IMR-90 (cell line): ENCODE results near the gene KCNMA1. TPM values are rescaled to one million over a fixed set of nuclear protein-coding genes. Genes with fewer than 3 reads are reported as not detected.
A peak's percentile ranks its signal among the peaks of the same experiment; 100 is the strongest.

Experiments
- ATAC-seq: fragments of 200-7000 bp; cut with Tn5 transposase; 2 replicates; pipeline ENCODE4 v1.9.1; 2020; ENCODE audit warnings: low read depth, mild to moderate bottlenecking, moderate library complexity
- BruUV-seq: library from RNA; stranded (reverse); fragments of 400-500 nt; replicated peaks from 2 replicates; lab custom pipeline; 2021; lab: Mats Ljungman, UMichigan
- CTCF ChIA-PET: fragments of 300-600 bp; formaldehyde crosslinking; extraction: SDS; loops from one replicate; lab custom pipeline; 2021; ENCODE audit warnings: antibody characterized with exemption; lab: Yijun Ruan, JAX
- POLR2A ChIA-PET: fragments of 300-600 bp; sonication (Branson Sonifier 250); formaldehyde crosslinking; loops from one replicate; lab custom pipeline; 2022; ENCODE audit warnings: antibody characterized with exemption; ENCODE audit not compliant: unreplicated experiment; lab: Charles Lee
- DNase-seq: peaks from one replicate; pipeline ENCODE4 v3.0.0; 2013
- H2AFZ ChIP-seq: replicated peaks from 2 replicates; pipeline ENCODE3; 2013; ENCODE audit warnings: low read length, mild to moderate bottlenecking; ENCODE audit not compliant: poor library complexity
- H2AK5ac ChIP-seq: 2 replicates; pipeline ENCODE4 v1.6.1; 2013; ENCODE audit warnings: low read depth, low read length, inconsistent platforms
- H2AK9ac ChIP-seq: replicated peaks from 2 replicates; pipeline ENCODE3; 2013; ENCODE audit warnings: mild to moderate bottlenecking, low read depth, low read length, moderate library complexity; ENCODE audit not compliant: poor library complexity
- H2BK120ac ChIP-seq: 2 replicates; pipeline ENCODE4 v1.6.1; 2013; ENCODE audit warnings: low read depth, low read length, inconsistent platforms
- H2BK15ac ChIP-seq: 3 replicates; pipeline ENCODE4 v1.6.1; 2013; ENCODE audit warnings: low read depth, low read length, inconsistent platforms
- H2BK20ac ChIP-seq: 2 replicates; pipeline ENCODE4 v1.6.1; 2013; ENCODE audit warnings: low read depth, mild to moderate bottlenecking, inconsistent platforms, low read length, moderate library complexity
- H2BK5ac ChIP-seq: 2 replicates; pipeline ENCODE4 v1.6.1; 2013; ENCODE audit warnings: mild to moderate bottlenecking, low read depth, low read length, inconsistent platforms; ENCODE audit not compliant: poor library complexity, severe bottlenecking
- H3K14ac ChIP-seq: replicated peaks from 2 replicates; pipeline ENCODE4 v1.6.1; 2013; ENCODE audit warnings: low read depth, low read length, inconsistent platforms
- H3K18ac ChIP-seq: 2 replicates; pipeline ENCODE4 v1.6.1; 2013; ENCODE audit warnings: low read depth, low read length, control low read depth
- H3K23ac ChIP-seq: 2 replicates; pipeline ENCODE4 v1.6.1; 2013; ENCODE audit warnings: low read depth, low read length, inconsistent platforms
- H3K27ac ChIP-seq: 2 replicates; pipeline ENCODE4 v1.5.1; 2013; ENCODE audit warnings: mild to moderate bottlenecking, control low read depth, low read length; ENCODE audit not compliant: insufficient read depth
- H3K27me3 ChIP-seq: 2 replicates; pipeline ENCODE4 v1.6.1; 2013; ENCODE audit warnings: low read length; ENCODE audit not compliant: control insufficient read depth, insufficient read depth
- H3K36me3 ChIP-seq: 2 replicates; pipeline ENCODE4 v1.6.1; 2013; ENCODE audit warnings: low read length, mixed read lengths; ENCODE audit not compliant: control insufficient read depth, insufficient read depth
- H3K4ac ChIP-seq: 2 replicates; pipeline ENCODE4 v1.6.1; 2013; ENCODE audit warnings: low read depth, low read length, inconsistent platforms
- H3K4me1 ChIP-seq: 2 replicates; pipeline ENCODE4 v1.6.1; 2013; ENCODE audit warnings: low read length, mixed read lengths; ENCODE audit not compliant: control insufficient read depth, insufficient read depth
- H3K4me2 ChIP-seq: 2 replicates; pipeline ENCODE4 v1.6.1; 2013; ENCODE audit warnings: low read depth, mild to moderate bottlenecking, control low read depth, low read length, moderate library complexity
- H3K4me3 ChIP-seq: 2 replicates; pipeline ENCODE4 v1.5.1; 2013; ENCODE audit warnings: low read depth, mild to moderate bottlenecking, control low read depth, low read length, moderate library complexity; ENCODE audit not compliant: insufficient read depth
- H3K56ac ChIP-seq: 2 replicates; pipeline ENCODE4 v1.6.1; 2013; ENCODE audit warnings: low read length, inconsistent platforms; ENCODE audit not compliant: insufficient read depth; ENCODE audit errors: extremely low read depth
- H3K79me1 ChIP-seq, 2 experiments: 2 replicates each; pipeline ENCODE4 v1.6.1; 2013; ENCODE audit warnings: low read length in 2 of 2, inconsistent platforms in 1 of 2, low read depth in 1 of 2
- H3K9ac ChIP-seq: 2 replicates; pipeline ENCODE4 v1.6.1; 2013; ENCODE audit warnings: low read depth, low read length, control low read depth
- H3K9me1 ChIP-seq: 2 replicates; pipeline ENCODE4 v1.6.1; 2013; ENCODE audit warnings: low read length, inconsistent platforms; ENCODE audit not compliant: insufficient read depth
- H3K9me3 ChIP-seq: 2 replicates; pipeline ENCODE4 v1.6.1; 2013; ENCODE audit warnings: low read length; ENCODE audit not compliant: control insufficient read depth, insufficient read depth
- H4K20me1 ChIP-seq: 2 replicates; pipeline ENCODE4 v1.6.1; 2013; ENCODE audit warnings: low read length, inconsistent platforms; ENCODE audit not compliant: insufficient read depth
- H4K5ac ChIP-seq: 2 replicates; pipeline ENCODE4 v1.6.1; 2013; ENCODE audit warnings: mild to moderate bottlenecking, low read depth, low read length, control low read depth
- H4K8ac ChIP-seq, 2 experiments: 2 replicates each; pipeline ENCODE4 v1.6.1; 2013; ENCODE audit warnings: low read depth in 2 of 2, low read length in 2 of 2, control low read depth in 1 of 2, inconsistent platforms in 1 of 2
- H4K91ac ChIP-seq: 2 replicates; pipeline ENCODE4 v1.6.1; 2013; ENCODE audit warnings: low read depth, low read length, inconsistent platforms; ENCODE audit not compliant: insufficient read depth
- BHLHE40 ChIP-seq: fragments of 150-350 bp; IDR thresholded peaks from 2 replicates; pipeline ENCODE4 v1.6.1; 2016; ENCODE audit warnings: mild to moderate bottlenecking, low read depth, low read length
- CEBPB ChIP-seq: IDR thresholded peaks from 2 replicates; pipeline ENCODE4 v1.6.1; 2012; ENCODE audit warnings: low read depth, low read length, improper control_type of control experiment
- CHD1 ChIP-seq: IDR thresholded peaks from 2 replicates; pipeline ENCODE4 v1.6.1; 2012; ENCODE audit warnings: low read depth, low read length, improper control_type of control experiment
- FOS ChIP-seq: fragments of 150-350 bp; IDR thresholded peaks from 2 replicates; pipeline ENCODE4 v1.6.1; 2016; ENCODE audit warnings: low read depth, low read length
- MAFK ChIP-seq: IDR thresholded peaks from 2 replicates; pipeline ENCODE4 v1.6.1; 2012; ENCODE audit warnings: low read depth, low read length, improper control_type of control experiment
- MAZ ChIP-seq: IDR thresholded peaks from 2 replicates; pipeline ENCODE4 v1.6.1; 2012; ENCODE audit warnings: low read depth, mild to moderate bottlenecking, low read length, improper control_type of control experiment, moderate library complexity, borderline replicate concordance
- MXI1 ChIP-seq: IDR thresholded peaks from 2 replicates; pipeline ENCODE4 v1.6.1; 2012; ENCODE audit warnings: low read depth, mild to moderate bottlenecking, low read length, moderate library complexity, borderline replicate concordance
- NFE2L2 ChIP-seq: fragments of 150-350 bp; IDR thresholded peaks from 2 replicates; pipeline ENCODE4 v1.6.1; 2016; ENCODE audit warnings: low read depth, mild to moderate bottlenecking, low read length
- POLR2A ChIP-seq: IDR thresholded peaks from 2 replicates; pipeline ENCODE4 v1.6.1; 2012; ENCODE audit warnings: mild to moderate bottlenecking, low read depth, low read length
- RAD21 ChIP-seq: IDR thresholded peaks from 2 replicates; pipeline ENCODE4 v1.6.1; 2012; ENCODE audit warnings: low read length, improper control_type of control experiment
- RCOR1 ChIP-seq: IDR thresholded peaks from 2 replicates; pipeline ENCODE4 v1.6.1; 2012; ENCODE audit warnings: mild to moderate bottlenecking, low read length, improper control_type of control experiment; ENCODE audit not compliant: insufficient replicate concordance
- RFX5 ChIP-seq: IDR thresholded peaks from 2 replicates; pipeline ENCODE4 v1.8.0; 2012; ENCODE audit warnings: low read depth, mild to moderate bottlenecking, low read length, moderate library complexity
- SMC3 ChIP-seq: fragments of 150-350 bp; IDR thresholded peaks from 2 replicates; pipeline ENCODE4 v1.6.1; 2016; ENCODE audit warnings: low read depth, mild to moderate bottlenecking, antibody characterized with exemption, low read length, moderate library complexity
- WGBS, 2 experiments: methylation state at CpG; one replicate each; pipeline versions ENCODE4 v1.1.5 to v1.1.7; 2013; ENCODE audit warnings: missing lambda C conversion rate in 2 of 2; ENCODE audit not compliant: insufficient read length in 1 of 2; ENCODE audit errors: extremely low coverage in 2 of 2; 5-methylcytosine and 5-hydroxymethylcytosine counted together
- dilution Hi-C: fragments of 300-500 bp; cut with HindIII; formaldehyde crosslinking; loops from one replicate; pipeline ENCODE4 v1.14.3; 2018; ENCODE audit warnings: low sequenced_read_pairs; ENCODE audit not compliant: unreplicated experiment
- in situ Hi-C: fragments of 300-500 bp; cut with MboI; formaldehyde crosslinking; loops from 3 replicates; pipeline ENCODE4 v1.14.3; 2019; ENCODE audit warnings: low sequenced_read_pairs, inconsistent platforms, mixed read lengths
- intact Hi-C: fragments of 100-400 bp; cut with micrococcal nuclease; formaldehyde crosslinking; loops from 2 replicates; pipeline ENCODE4 v1.10.0; 2022
- polyA plus RNA-seq, 3 experiments: library from polyadenylated mRNA; depleted of rRNA; stranded (reverse); fragments of >200 nt; gene quantifications; 2 replicates each; pipeline ENCODE4 v1.2.3, GENCODE V29; 2012; ENCODE audit warnings: low replicate concordance in 1 of 3
- total RNA-seq: library from RNA; depleted of rRNA; stranded (reverse); fragments of >200 nt; gene quantifications from 2 replicates; pipeline ENCODE4 v1.2.3, GENCODE V29; 2012
- TF ChIP-seq, protein P1 (sequence below): conservative IDR thresholded peaks from 2 replicates; pipeline ENCODE4 v1.5.1; 2012; ENCODE audit warnings: mild to moderate bottlenecking, low read depth, low read length, improper control_type of control experiment
- TF ChIP-seq, protein P2 (sequence below): fragments of 150-350 bp; IDR thresholded peaks from 2 replicates; pipeline ENCODE4 v1.6.1; 2016; ENCODE audit warnings: low read depth, mild to moderate bottlenecking, low read length, moderate library complexity, borderline replicate concordance
- TF ChIP-seq, protein P3 (sequence below): fragments of 150-350 bp; IDR thresholded peaks from 2 replicates; pipeline ENCODE4 v1.6.1; 2017; ENCODE audit warnings: mild to moderate bottlenecking, antibody characterized with exemption, low read length, low read depth

KCNMA1 gene
- total and polyA plus RNA-seq, 2 of the 4 experiments (the other 2 are of a cell fraction), result 25.6 to 29.6 TPM

DNA sequence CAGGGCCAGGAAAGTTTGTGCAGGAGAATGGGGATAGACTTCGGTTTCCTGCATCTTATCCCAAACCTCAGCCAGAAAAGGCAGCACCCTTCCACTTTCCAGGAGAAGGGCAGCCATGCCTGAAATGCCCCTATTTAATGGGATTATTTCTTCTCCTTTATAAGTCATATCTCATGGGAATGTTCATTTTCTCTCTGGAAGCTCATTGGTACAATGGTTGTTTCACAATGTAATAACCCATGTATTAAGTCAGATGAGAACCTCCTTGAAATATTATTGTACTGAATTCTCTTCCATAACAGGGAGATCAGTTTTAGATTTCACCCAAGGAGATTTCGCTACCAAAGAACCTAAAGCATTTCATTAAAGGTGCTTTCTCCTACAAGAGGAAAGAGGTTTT lies 457.5 kb downstream of the KCNMA1 start:
- peak overlapping the region; percentile 82 for H4K91ac ChIP-seq
- peak overlapping the region; percentile 65 for H3K4ac ChIP-seq
- H2BK120ac ChIP-seq, result peak overlapping the region; percentile 79
- no peak overlapping the region for H3K9ac ChIP-seq
- no peak overlapping the region for H3K27ac ChIP-seq
- no peak overlapping the region for H3K4me3 ChIP-seq
- H2BK20ac ChIP-seq, result peak overlapping the region; percentile 93
- no peaks in the 10 kb centered on the region for H4K20me1 ChIP-seq
- H3K23ac ChIP-seq, result peak overlapping the region; percentile 34; the same call in 1 of the 2 replicates
- H3K9me1 ChIP-seq, result peaks cover 12% of the 10 kb centered on the region; the same call in 1 of the 2 replicates
- dilution Hi-C loops (no loop called here), intact Hi-C loops (no loop called here), in situ Hi-C loops (no loop called here)
- CTCF ChIA-PET, result no interaction called here
- H2BK15ac ChIP-seq, result peak overlapping the region; percentile 82; the same call in 2 of the 3 replicates
- H3K56ac ChIP-seq, result no peak overlapping the region
- H2AK5ac ChIP-seq, result peak overlapping the region; percentile 47; the same call in 1 of the 2 replicates
- H3K18ac ChIP-seq, result peak overlapping the region; percentile 40; the same call in 1 of the 2 replicates
- no peaks in the 10 kb centered on the region for H3K9me3 ChIP-seq
- H3K27me3 ChIP-seq, result no peaks in the 10 kb centered on the region
- TF ChIP-seq, protein P1, sequence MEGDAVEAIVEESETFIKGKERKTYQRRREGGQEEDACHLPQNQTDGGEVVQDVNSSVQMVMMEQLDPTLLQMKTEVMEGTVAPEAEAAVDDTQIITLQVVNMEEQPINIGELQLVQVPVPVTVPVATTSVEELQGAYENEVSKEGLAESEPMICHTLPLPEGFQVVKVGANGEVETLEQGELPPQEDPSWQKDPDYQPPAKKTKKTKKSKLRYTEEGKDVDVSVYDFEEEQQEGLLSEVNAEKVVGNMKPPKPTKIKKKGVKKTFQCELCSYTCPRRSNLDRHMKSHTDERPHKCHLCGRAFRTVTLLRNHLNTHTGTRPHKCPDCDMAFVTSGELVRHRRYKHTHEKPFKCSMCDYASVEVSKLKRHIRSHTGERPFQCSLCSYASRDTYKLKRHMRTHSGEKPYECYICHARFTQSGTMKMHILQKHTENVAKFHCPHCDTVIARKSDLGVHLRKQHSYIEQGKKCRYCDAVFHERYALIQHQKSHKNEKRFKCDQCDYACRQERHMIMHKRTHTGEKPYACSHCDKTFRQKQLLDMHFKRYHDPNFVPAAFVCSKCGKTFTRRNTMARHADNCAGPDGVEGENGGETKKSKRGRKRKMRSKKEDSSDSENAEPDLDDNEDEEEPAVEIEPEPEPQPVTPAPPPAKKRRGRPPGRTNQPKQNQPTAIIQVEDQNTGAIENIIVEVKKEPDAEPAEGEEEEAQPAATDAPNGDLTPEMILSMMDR, result no peak
- TF ChIP-seq MAFK (no peak), POLR2A (no peak), CEBPB (no peak), CHD1 (no peak), RFX5 (no peak), BHLHE40 (no peak), NFE2L2 (no peak), MXI1 (no peak), FOS (no peak), RCOR1 (no peak), RAD21 (no peak), MAZ (no peak), SMC3 (no peak)
- TF ChIP-seq, protein P2, sequence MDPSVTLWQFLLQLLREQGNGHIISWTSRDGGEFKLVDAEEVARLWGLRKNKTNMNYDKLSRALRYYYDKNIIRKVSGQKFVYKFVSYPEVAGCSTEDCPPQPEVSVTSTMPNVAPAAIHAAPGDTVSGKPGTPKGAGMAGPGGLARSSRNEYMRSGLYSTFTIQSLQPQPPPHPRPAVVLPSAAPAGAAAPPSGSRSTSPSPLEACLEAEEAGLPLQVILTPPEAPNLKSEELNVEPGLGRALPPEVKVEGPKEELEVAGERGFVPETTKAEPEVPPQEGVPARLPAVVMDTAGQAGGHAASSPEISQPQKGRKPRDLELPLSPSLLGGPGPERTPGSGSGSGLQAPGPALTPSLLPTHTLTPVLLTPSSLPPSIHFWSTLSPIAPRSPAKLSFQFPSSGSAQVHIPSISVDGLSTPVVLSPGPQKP, result no peak
- TF ChIP-seq, protein P3, sequence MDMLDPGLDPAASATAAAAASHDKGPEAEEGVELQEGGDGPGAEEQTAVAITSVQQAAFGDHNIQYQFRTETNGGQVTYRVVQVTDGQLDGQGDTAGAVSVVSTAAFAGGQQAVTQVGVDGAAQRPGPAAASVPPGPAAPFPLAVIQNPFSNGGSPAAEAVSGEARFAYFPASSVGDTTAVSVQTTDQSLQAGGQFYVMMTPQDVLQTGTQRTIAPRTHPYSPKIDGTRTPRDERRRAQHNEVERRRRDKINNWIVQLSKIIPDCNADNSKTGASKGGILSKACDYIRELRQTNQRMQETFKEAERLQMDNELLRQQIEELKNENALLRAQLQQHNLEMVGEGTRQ, result no peak
- H2AK9ac ChIP-seq, result no peak overlapping the region
- H2BK5ac ChIP-seq, result peak overlapping the region; percentile 33
- no peak overlapping the region for H4K5ac ChIP-seq
- no peak overlapping the region for H2AFZ ChIP-seq
- H3K36me3 ChIP-seq, result no peaks in the 10 kb centered on the region
- H4K8ac ChIP-seq, result peak overlapping the region; percentile 3 to 57; a peak in 2 of 4 replicates
- peaks cover 8% of the 10 kb centered on the region for H3K4me1 ChIP-seq
- DNase-seq (no peak), ATAC-seq (no peak)
- no TSS peak for BruUV-seq
- no CpG with 5 or more reads among the region's 2 CpGs for WGBS, 2 experiments
- 0 out of 4 replicates have a peak, but pooled peaks cover 0 to 6% of the 10 kb centered on the region in 2 experiments for H3K79me1 ChIP-seq
- no peak overlapping the region for H3K4me2 ChIP-seq
- POLR2A ChIA-PET, result no interaction called here
- 0 out of 2 replicates have a peak overlapping the region, but pooled peaks have one; percentile 51 for H3K14ac ChIP-seq
